B cell (primary cell): Measurements from ENCODE around the gene ELMO1. TPM values are rescaled to one million over a fixed set of nuclear protein-coding genes. Genes with fewer than 3 reads are reported as not detected.

Source experiments
- ATAC-seq: fragments of 200-7000 bp; cut with Tn5 transposase; one replicate; pipeline ENCODE4 v1.10.0; 2021; ENCODE audit warnings: low read depth, mild to moderate bottlenecking, moderate number of reproducible peaks, moderate library complexity
- CTCF ChIA-PET: fragments of 350-600 bp; sonication (Branson Sonifier 250); formaldehyde crosslinking; loops from one replicate; lab custom pipeline; 2021; ENCODE audit warnings: antibody characterized with exemption, inconsistent platforms; lab: Charles Lee
- POLR2A ChIA-PET: fragments of 350-600 bp; sonication (Branson Sonifier 250); formaldehyde crosslinking; loops from one replicate; lab custom pipeline; 2021; ENCODE audit warnings: antibody characterized with exemption; lab: Charles Lee
- DNase-seq: peaks from one replicate; pipeline ENCODE4 v3.0.0; 2013
- H2AFZ ChIP-seq: 2 replicates; pipeline ENCODE4 v1.6.1; 2012; ENCODE audit warnings: mild to moderate bottlenecking, low read depth, low read length; ENCODE audit not compliant: insufficient read depth, poor library complexity, severe bottlenecking
- H3K27ac ChIP-seq, 2 donors: 1 replicate in 1 of 2; 2 replicates in 1 of 2; pipeline ENCODE4 v1.5.1; 2012 to 2013; ENCODE audit warnings: low read length in 2 of 2, mild to moderate bottlenecking in 2 of 2, moderate library complexity in 1 of 2
- H3K27me3 ChIP-seq, 4 experiments: fragments of 200-600 bp in 1 of 4; sonication (generic) in 1 of 4; replicated peaks in 1 of 4; 1 replicate in 2 of 4; 2 replicates in 2 of 4; pipeline versions ENCODE4 v1.6.1 to v1.7.0; 2013 to 2016; ENCODE audit warnings: low read length in 3 of 4, mild to moderate bottlenecking in 2 of 4, mixed read lengths in 1 of 4, moderate library complexity in 1 of 4; ENCODE audit not compliant: insufficient read depth in 4 of 4, control insufficient read depth in 3 of 4; ENCODE audit errors: control extremely low read depth in 1 of 4
- H3K36me3 ChIP-seq, 2 experiments: replicated peaks in 1 of 2; 1 replicate in 1 of 2; 2 replicates in 1 of 2; pipeline versions ENCODE4 v1.6.1 to v1.7.1; 2013; ENCODE audit warnings: low read length in 1 of 2; ENCODE audit not compliant: insufficient read depth in 2 of 2, control insufficient read depth in 1 of 2; ENCODE audit errors: control extremely low read depth in 1 of 2, extremely low read depth in 1 of 2
- H3K4me1 ChIP-seq, 2 donors: fragments of 200-600 bp in 1 of 2; sonication (generic) in 1 of 2; 1 replicate in 1 of 2; 2 replicates in 1 of 2; pipeline versions ENCODE4 v1.5.1 to v1.6.1; 2013 to 2017; ENCODE audit warnings: low read length in 2 of 2; ENCODE audit not compliant: control insufficient read depth in 2 of 2, insufficient read depth in 2 of 2
- H3K4me2 ChIP-seq: replicated peaks from 2 replicates; pipeline ENCODE3; 2012; ENCODE audit warnings: mild to moderate bottlenecking, low read depth, low read length; ENCODE audit not compliant: poor library complexity, severe bottlenecking
- H3K4me3 ChIP-seq, 5 experiments: fragments of 200-600 bp in 1 of 5; sonication (generic) in 1 of 5; 1 replicate in 3 of 5; 2 replicates in 2 of 5; pipeline versions ENCODE4 v1.5.1 to v1.7.0; 2011 to 2016; ENCODE audit warnings: low read length in 4 of 5, mild to moderate bottlenecking in 4 of 5, low read depth in 2 of 5, control low read depth in 1 of 5, moderate library complexity in 1 of 5; ENCODE audit not compliant: insufficient read depth in 1 of 5; ENCODE audit errors: control extremely low read depth in 1 of 5, extremely low read depth in 1 of 5
- H3K79me2 ChIP-seq: fragments of 200-600 bp; sonication (generic); one replicate; pipeline ENCODE4 v1.6.0; 2016; ENCODE audit warnings: low read length; ENCODE audit not compliant: control insufficient read depth, insufficient read depth
- H3K9ac ChIP-seq: fragments of 200-600 bp; sonication (generic); 2 replicates; pipeline ENCODE4 v1.6.1; 2017; ENCODE audit warnings: mild to moderate bottlenecking, low read length, moderate library complexity
- H3K9me3 ChIP-seq, 3 donors: one replicate each; pipeline versions ENCODE4 v1.6.1 to v1.7.1; 2013; ENCODE audit warnings: low read length in 2 of 3; ENCODE audit not compliant: control insufficient read depth in 2 of 3, insufficient read depth in 1 of 3; ENCODE audit errors: control extremely low read depth in 1 of 3
- H4K20me1 ChIP-seq: 2 replicates; pipeline ENCODE4 v1.6.0; 2012; ENCODE audit warnings: mild to moderate bottlenecking, low read length; ENCODE audit not compliant: insufficient read depth, control insufficient read depth, poor library complexity, severe bottlenecking
- H3K27ac Mint-ChIP-seq: one replicate; pipeline ENCODE4 v1.8.0; 2021; ENCODE audit warnings: mixed read lengths
- H3K27me3 Mint-ChIP-seq: one replicate; pipeline ENCODE4 v1.8.0; 2021; ENCODE audit warnings: mixed read lengths
- H3K4me1 Mint-ChIP-seq: one replicate; pipeline ENCODE4 v1.8.0; 2021; ENCODE audit warnings: mixed read lengths
- H3K4me3 Mint-ChIP-seq: one replicate; pipeline ENCODE4 v1.8.0; 2021; ENCODE audit warnings: mixed read lengths
- H3K9me3 Mint-ChIP-seq: one replicate; pipeline ENCODE4 v1.8.0; 2022; ENCODE audit warnings: mixed read lengths; ENCODE audit not compliant: insufficient read depth
- EZH2 ChIP-seq: IDR thresholded peaks from 2 replicates; pipeline ENCODE4 v1.6.1; 2012; ENCODE audit warnings: borderline replicate concordance, low read depth, mild to moderate bottlenecking, moderate library complexity, low read length; ENCODE audit not compliant: insufficient read depth, poor library complexity, severe bottlenecking
- WGBS: methylation state at CpG from one replicate; pipeline ENCODE4 v1.1.5; 2013; ENCODE audit warnings: missing lambda C conversion rate; ENCODE audit not compliant: insufficient coverage; 5-methylcytosine and 5-hydroxymethylcytosine counted together
- intact Hi-C: fragments of 100-400 bp; cut with micrococcal nuclease; formaldehyde crosslinking; loops from one replicate; pipeline ENCODE4 v1.10.0; 2022
- polyA plus RNA-seq: library from polyadenylated mRNA; depleted of rRNA; stranded (reverse); fragments of >200 nt; gene quantifications from 2 replicates; pipeline ENCODE4 v1.2.3, GENCODE V29; 2012
- total RNA-seq, 2 donors: library from RNA; stranded (reverse); fragments of 120-200 nt in 1 of 2; gene quantifications; 1 replicate in 1 of 2; 2 replicates in 1 of 2; pipeline versions ENCODE4 v1.2.3 to v1.2.4, GENCODE V29; 2013 to 2022
- TF ChIP-seq, protein P1 (sequence below): fragments of 200-600 bp; IDR thresholded peaks from one replicate; pipeline ENCODE4 v1.8.0; 2022; ENCODE audit warnings: antibody characterized with exemption, mild to moderate bottlenecking

The ELMO1 gene
- total and polyA plus RNA-seq, 2 donors (not counting 1 experiment from before 2014, with no cell fraction given): 44.7 to 177 TPM

GRCh38 chr7:37342688-37343471 is 105.8 kb downstream of the ELMO1 start:
- peaks cover 76% of the 10 kb centered on the region for H3K4me1 Mint-ChIP-seq
- H3K27me3 ChIP-seq: no peaks in the 10 kb centered on the region
- peak overlapping the region; percentile 71 to 75 for H3K27ac ChIP-seq
- H3K4me1 ChIP-seq: peaks cover 47 to 57% of the 10 kb centered on the region in 2 donors
- H3K79me2 ChIP-seq: peaks cover 76% of the 10 kb centered on the region
- no peaks in the 10 kb centered on the region for H3K36me3 ChIP-seq
- DNase-seq (peak; percentile 86), ATAC-seq (peak; percentile 88)
- peak overlapping the region; percentile 60 for H3K9ac ChIP-seq
- WGBS: 2% methylated on average over 13 of the region's 16 CpGs
- ChIA-PET CTCF (interaction anchor here (0.6 to 7.9 kb wide), 11 partner anchors 9 to 153 kb away, joined by 3 to 73 read pairs (median 3); no protein-coding TSS in a partner anchor), POLR2A (no interaction called here)
- H4K20me1 ChIP-seq: no peaks in the 10 kb centered on the region
- peak overlapping the region; percentile 65 for H2AFZ ChIP-seq
- intact Hi-C loops: loop anchor here (1.0 to 2.0 kb wide), 3 partner anchors 7 to 106 kb away; partner anchors contain the start of gene ELMO1
- peak overlapping the region; percentile 99 for H3K4me3 Mint-ChIP-seq
- peak overlapping the region; percentile 52 to 82 (median 70) for H3K4me3 ChIP-seq
- no peak for TF ChIP-seq EZH2
- TF ChIP-seq, protein P1, sequence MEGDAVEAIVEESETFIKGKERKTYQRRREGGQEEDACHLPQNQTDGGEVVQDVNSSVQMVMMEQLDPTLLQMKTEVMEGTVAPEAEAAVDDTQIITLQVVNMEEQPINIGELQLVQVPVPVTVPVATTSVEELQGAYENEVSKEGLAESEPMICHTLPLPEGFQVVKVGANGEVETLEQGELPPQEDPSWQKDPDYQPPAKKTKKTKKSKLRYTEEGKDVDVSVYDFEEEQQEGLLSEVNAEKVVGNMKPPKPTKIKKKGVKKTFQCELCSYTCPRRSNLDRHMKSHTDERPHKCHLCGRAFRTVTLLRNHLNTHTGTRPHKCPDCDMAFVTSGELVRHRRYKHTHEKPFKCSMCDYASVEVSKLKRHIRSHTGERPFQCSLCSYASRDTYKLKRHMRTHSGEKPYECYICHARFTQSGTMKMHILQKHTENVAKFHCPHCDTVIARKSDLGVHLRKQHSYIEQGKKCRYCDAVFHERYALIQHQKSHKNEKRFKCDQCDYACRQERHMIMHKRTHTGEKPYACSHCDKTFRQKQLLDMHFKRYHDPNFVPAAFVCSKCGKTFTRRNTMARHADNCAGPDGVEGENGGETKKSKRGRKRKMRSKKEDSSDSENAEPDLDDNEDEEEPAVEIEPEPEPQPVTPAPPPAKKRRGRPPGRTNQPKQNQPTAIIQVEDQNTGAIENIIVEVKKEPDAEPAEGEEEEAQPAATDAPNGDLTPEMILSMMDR: peak; percentile 60
- H3K9me3 Mint-ChIP-seq: no peaks in the 10 kb centered on the region
- peak overlapping the region; percentile 98 for H3K27ac Mint-ChIP-seq
- no peaks in the 10 kb centered on the region for H3K27me3 Mint-ChIP-seq
- no peaks in the 10 kb centered on the region for H3K9me3 ChIP-seq
- peak overlapping the region; percentile 75 for H3K4me2 ChIP-seq
